VCaP (cell line): ENCODE results near the gene USH2A.

Experiments used
- H3K27ac ChIP-seq: fragments of 450-650 bp; 2 replicates; pipeline ENCODE4 v1.5.1; 2017
- CTCF ChIP-seq: fragments of 450-650 bp; conservative IDR thresholded peaks from 2 replicates; pipeline ENCODE4 v1.5.1; 2017; ENCODE audit warnings: mild to moderate bottlenecking, moderate library complexity

USH2A gene

DNA sequence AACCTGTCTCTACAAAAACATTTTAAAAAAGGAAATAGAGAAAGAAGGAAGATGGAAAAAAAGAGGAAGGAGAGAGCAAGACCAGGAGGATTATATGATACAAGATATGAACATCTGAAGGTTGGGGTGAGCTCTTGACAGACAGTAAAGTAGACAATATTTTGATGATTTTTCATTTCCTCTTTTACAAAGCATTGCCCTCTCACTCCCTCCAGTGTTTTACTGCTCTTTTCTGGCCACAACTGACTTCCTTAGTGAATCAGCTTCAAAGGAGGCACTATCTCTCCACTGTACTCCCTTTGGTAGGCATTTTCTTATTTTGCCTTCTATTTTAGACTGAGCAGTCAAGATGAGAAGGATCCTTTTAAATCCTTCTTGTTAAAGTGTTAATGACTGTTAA, 559.5 kb downstream of the USH2A start:
- no peak overlapping the region for H3K27ac ChIP-seq
- TF ChIP-seq CTCF, result no peak

- H3K27ac ChIP-seq, result no peak overlapping the region
- no peak for TF ChIP-seq CTCF
Observed at GRCh38 chr1:215860833-215861232, 562.4 kb downstream of the USH2A start.

GRCh38 chr1:215857317-215857716, 565.9 kb downstream of the USH2A start:
- no peak overlapping the region for H3K27ac ChIP-seq
- no peak for TF ChIP-seq CTCF

GRCh38 chr1:215845234-215845891, 577.9 kb downstream of the USH2A start:
- TF ChIP-seq CTCF, result no peak
- H3K27ac ChIP-seq, result no peak overlapping the region

DNA sequence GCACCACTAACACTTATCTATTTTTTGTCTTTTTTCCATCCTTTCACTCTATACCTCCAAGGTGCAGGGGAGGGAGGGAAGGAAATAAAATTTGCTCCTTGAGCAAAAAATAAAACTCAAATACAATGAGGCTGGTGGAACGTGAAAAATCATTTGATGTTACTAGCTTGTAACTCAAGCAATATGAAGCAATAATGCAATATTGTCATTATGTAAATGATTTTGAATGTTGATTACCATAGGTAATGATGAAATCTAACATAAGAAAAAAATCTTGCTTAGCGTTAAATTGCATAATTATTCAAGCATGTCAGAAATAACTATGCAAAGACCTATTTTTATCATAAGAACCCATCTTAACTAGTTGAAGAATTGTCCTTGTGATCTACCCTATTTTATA, 578.5 kb downstream of the USH2A start:
- no peak for TF ChIP-seq CTCF
- H3K27ac ChIP-seq, result no peak overlapping the region

- TF ChIP-seq CTCF, result no peak
Observed at GRCh38 chr1:215844266-215844665, 579.0 kb downstream of the USH2A start.

GRCh38 chr1:215842905-215843304, 580.3 kb downstream of the USH2A start:
- H3K27ac ChIP-seq, result no peak overlapping the region
- TF ChIP-seq CTCF, result no peak

More at GRCh38 chr1:215844266-215844665, 579.0 kb downstream of the USH2A start:
- no peak overlapping the region for H3K27ac ChIP-seq
